ENCODE results near the gene NBAS.
"Not testable (repeated sequence)": the region's sequence is repeated elsewhere in the genome, so short reads cannot be mapped to it uniquely, and the experiment has no call there.

NBAS gene

GRCh38 chr2:15446961-15447360, 114.2 kb downstream of the NBAS start:
- no peak for TF ChIP-seq CTCF (conservative IDR thresholded peaks at IDR 0.05; ENCODE audit: low read length)
- no peak overlapping the region for H3K4me3 ChIP-seq (ENCODE audit: low read length)
- no peak for DNase-seq (ENCODE audit: low read depth)

- no peak for DNase-seq (ENCODE audit: low read depth)
- no peak overlapping the region for H3K4me3 ChIP-seq (ENCODE audit: low read length)
- TF ChIP-seq CTCF (conservative IDR thresholded peaks at IDR 0.05; ENCODE audit: low read length), result no peak
These were observed 115.1 kb downstream of the NBAS start for GRCh38 chr2:15445891-15446562.

- not testable (repeated sequence) for DNase-seq (ENCODE audit: low read depth); H3K4me3 ChIP-seq (ENCODE audit: low read length)
These were observed 121.2 kb downstream of the NBAS start for GRCh38 chr2:15439768-15440524.

GRCh38 chr2:15439366-15439765, 121.8 kb downstream of the NBAS start:
- DNase-seq (ENCODE audit: low read depth); H3K4me3 ChIP-seq (ENCODE audit: low read length): not testable (repeated sequence)

- no peak for DNase-seq (ENCODE audit: low read depth)
- no peak for TF ChIP-seq CTCF (conservative IDR thresholded peaks at IDR 0.05; ENCODE audit: low read length)
- H3K4me3 ChIP-seq (ENCODE audit: low read length), result no peak overlapping the region
These were observed 124.9 kb downstream of the NBAS start for GRCh38 chr2:15436195-15436594.

GRCh38 chr2:15435474-15435873, 125.7 kb downstream of the NBAS start:
- no peak for TF ChIP-seq CTCF (conservative IDR thresholded peaks at IDR 0.05; ENCODE audit: low read length)
- no peak overlapping the region for H3K4me3 ChIP-seq (ENCODE audit: low read length)
- DNase-seq (ENCODE audit: low read depth), result no peak

GRCh38 chr2:15432642-15433256, 128.4 kb downstream of the NBAS start:
- no peak overlapping the region for H3K4me3 ChIP-seq (ENCODE audit: low read length)
- DNase-seq (ENCODE audit: low read depth), result no peak
- no peak for TF ChIP-seq CTCF (conservative IDR thresholded peaks at IDR 0.05; ENCODE audit: low read length)

GRCh38 chr2:15429032-15429431, 132.1 kb downstream of the NBAS start:
- H3K4me3 ChIP-seq (ENCODE audit: low read length), result no peak overlapping the region
- no peak for TF ChIP-seq CTCF (conservative IDR thresholded peaks at IDR 0.05; ENCODE audit: low read length)
- no peak for DNase-seq (ENCODE audit: low read depth)
